K562 (cell line): ENCODE data around the gene ZC3H18. TPM values are rescaled to one million over a fixed set of nuclear protein-coding genes. Genes with fewer than 3 reads are reported as not detected.

Experiments used
- CREBBP ChIP-seq: IDR thresholded peaks from one replicate; pipeline ENCODE4 v1.6.1; 2012; ENCODE audit warnings: low read depth, mild to moderate bottlenecking, control low read depth, inconsistent platforms, low read length
- E2F8 ChIP-seq: fragments of 450-650 bp; IDR thresholded peaks from 2 replicates; pipeline ENCODE4 v1.7.1; 2018; ENCODE audit warnings: mild to moderate bottlenecking, low read depth; ENCODE audit not compliant: partially characterized antibody
- HMG20B ChIP-seq: fragments of 250-450 bp; sonication (Bioruptor Pico); IDR thresholded peaks from 2 replicates; pipeline ENCODE4 v1.5.0; 2021; ENCODE audit warnings: mild to moderate bottlenecking
- MCM5 ChIP-seq: fragments of 450-650 bp; IDR thresholded peaks from 2 replicates; pipeline ENCODE4 v1.6.1; 2016; ENCODE audit warnings: low read depth
- NFE2L1 ChIP-seq: fragments of 450-650 bp; IDR thresholded peaks from 2 replicates; pipeline ENCODE4 v1.6.1; 2016; ENCODE audit warnings: missing genetic modification characterization, low read depth, mild to moderate bottlenecking, missing compliant biosample characterization, moderate library complexity, borderline replicate concordance
- PRPF4 ChIP-seq: fragments of 200-400 bp; formaldehyde crosslinking; IDR thresholded peaks from one replicate; pipeline ENCODE4 v1.6.1; 2017; ENCODE audit warnings: low read length, low read depth, mild to moderate bottlenecking; ENCODE audit not compliant: insufficient read depth, poor library complexity, severe bottlenecking
- PTRF ChIP-seq: fragments of 450-650 bp; IDR thresholded peaks from 2 replicates; pipeline ENCODE4 v1.6.1; 2016; ENCODE audit warnings: mild to moderate bottlenecking, missing genetic modification characterization, missing compliant biosample characterization
- TFE3 ChIP-seq: fragments of 450-650 bp; formaldehyde crosslinking; IDR thresholded peaks from 2 replicates; pipeline ENCODE4 v1.4.0; 2020; ENCODE audit warnings: mild to moderate bottlenecking, mixed read lengths
- ZC3H8 ChIP-seq: fragments of 450-650 bp; IDR thresholded peaks from 2 replicates; pipeline ENCODE4 v1.6.1; 2017
- ZNF140 ChIP-seq: fragments of 250-450 bp; sonication (Bioruptor Pico); IDR thresholded peaks from 2 replicates; pipeline ENCODE4 v1.8.0; 2021; ENCODE audit warnings: moderate library complexity, mild to moderate bottlenecking, inconsistent platforms
- ZNF253 ChIP-seq: fragments of 250-450 bp; sonication (Bioruptor Pico); conservative IDR thresholded peaks from 2 replicates; pipeline ENCODE4 v1.6.1; 2021; ENCODE audit warnings: mild to moderate bottlenecking
- ZNF644 ChIP-seq: fragments of 200-800 bp; sonication (Bioruptor generic); IDR thresholded peaks from 2 replicates; pipeline ENCODE4 v1.6.1; 2016; ENCODE audit warnings: low read depth, missing genetic modification characterization, missing compliant biosample characterization
- ZNF79 ChIP-seq: fragments of 250-450 bp; sonication (Bioruptor Pico); IDR thresholded peaks from 2 replicates; pipeline ENCODE4 v1.4.0; 2020; ENCODE audit warnings: low read depth, mild to moderate bottlenecking, moderate library complexity
- polyA plus RNA-seq, 8 experiments: library from polyadenylated mRNA; depleted of rRNA in 4 of 8; stranded (reverse) in 5 of 8; unstranded in 3 of 8; fragments of >200 nt; fragmentation: Nextera tagmentation in 2 of 8; fragmentation: Illumina TruSeq in 1 of 8; extraction: Ambion mirVana in 2 of 8; extraction: Trizol in 1 of 8; gene quantifications; 2 replicates each; pipeline versions ENCODE4 v1.2.1 to v1.2.3, GENCODE V29; 2011 to 2014; ENCODE audit warnings: inconsistent platforms in 1 of 8, missing spikeins in 1 of 8
- total RNA-seq, 7 experiments: library from RNA; depleted of rRNA in 6 of 7; stranded (reverse); fragments of >200 nt in 6 of 7; fragmentation: Illumina TruSeq in 2 of 7; extraction: Trizol in 2 of 7; gene quantifications; 2 replicates each; pipeline versions ENCODE4 v1.2.1 to v1.2.3, GENCODE V29; 2011 to 2021; ENCODE audit warnings: low replicate concordance in 1 of 7
- TF ChIP-seq, protein P1 (sequence below), 2 experiments: fragments of 450-650 bp in 1 of 2; sonication (generic) in 1 of 2; formaldehyde crosslinking in 1 of 2; IDR thresholded peaks; 2 replicates each; pipeline versions ENCODE4 v1.7.1 to v1.9.0; 2016 to 2022; ENCODE audit warnings: inconsistent platforms in 1 of 2, mild to moderate bottlenecking in 1 of 2, missing genetic modification reagents in 1 of 2

The ZC3H18 gene
- total and polyA plus RNA-seq, 9 of the 15 experiments (the other 6 are each of a cell fraction or from before 2014, with no cell fraction given), result 1.7 to 88.7 (median 26.9) TPM

DNA sequence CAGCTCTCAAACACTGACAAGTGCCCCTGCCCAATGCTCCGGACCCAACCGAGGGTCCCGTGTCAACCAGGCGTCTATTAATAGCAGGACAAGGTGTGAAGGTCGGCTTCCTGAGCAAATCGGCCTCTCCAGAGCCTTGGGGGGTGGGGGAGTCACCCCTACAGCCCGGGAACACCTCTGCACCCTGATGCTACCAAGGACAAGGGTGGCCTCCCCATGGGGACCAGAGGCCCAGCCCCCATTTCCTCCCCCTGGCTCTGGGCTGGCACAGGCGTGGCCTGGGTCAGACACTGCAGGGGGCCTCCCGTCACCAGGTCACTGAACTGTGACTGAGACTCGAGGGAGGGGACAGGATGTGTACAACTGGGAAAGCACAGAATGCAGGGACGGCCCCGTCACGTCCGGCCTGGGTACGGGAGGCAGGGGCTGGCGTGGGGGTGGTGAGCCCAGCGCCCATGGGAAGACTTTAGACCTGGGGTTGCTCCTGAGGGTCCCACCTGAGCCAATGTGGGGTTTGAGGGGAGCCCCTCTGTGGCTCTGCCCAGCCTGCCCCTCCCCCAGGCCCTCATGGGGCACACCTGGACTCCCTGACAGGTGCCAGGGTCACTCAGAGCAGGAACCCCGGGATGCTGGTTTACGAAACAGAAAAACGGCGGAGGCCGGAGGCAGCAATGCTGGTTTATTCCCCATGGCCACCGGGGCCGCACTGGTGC is 81.2 kb downstream of the ZC3H18 start (continued):
- TF ChIP-seq E2F8 (no peak), ZNF79 (CRISPR knock-in tag) (no peak), PRPF4 (no peak), ZNF253 (no peak), PTRF (tag) (no peak), HMG20B (CRISPR knock-in tag) (no peak), NFE2L1 (tag) (no peak), CREBBP (no peak), ZC3H8 (0 out of 2 replicates have a peak, but pooled peaks have one; percentile 23), ZNF140 (CRISPR knock-in tag) (no peak), MCM5 (no peak), TFE3 (CRISPR knock-in tag) (no peak), ZNF644 (no peak)
- TF ChIP-seq, protein P1, sequence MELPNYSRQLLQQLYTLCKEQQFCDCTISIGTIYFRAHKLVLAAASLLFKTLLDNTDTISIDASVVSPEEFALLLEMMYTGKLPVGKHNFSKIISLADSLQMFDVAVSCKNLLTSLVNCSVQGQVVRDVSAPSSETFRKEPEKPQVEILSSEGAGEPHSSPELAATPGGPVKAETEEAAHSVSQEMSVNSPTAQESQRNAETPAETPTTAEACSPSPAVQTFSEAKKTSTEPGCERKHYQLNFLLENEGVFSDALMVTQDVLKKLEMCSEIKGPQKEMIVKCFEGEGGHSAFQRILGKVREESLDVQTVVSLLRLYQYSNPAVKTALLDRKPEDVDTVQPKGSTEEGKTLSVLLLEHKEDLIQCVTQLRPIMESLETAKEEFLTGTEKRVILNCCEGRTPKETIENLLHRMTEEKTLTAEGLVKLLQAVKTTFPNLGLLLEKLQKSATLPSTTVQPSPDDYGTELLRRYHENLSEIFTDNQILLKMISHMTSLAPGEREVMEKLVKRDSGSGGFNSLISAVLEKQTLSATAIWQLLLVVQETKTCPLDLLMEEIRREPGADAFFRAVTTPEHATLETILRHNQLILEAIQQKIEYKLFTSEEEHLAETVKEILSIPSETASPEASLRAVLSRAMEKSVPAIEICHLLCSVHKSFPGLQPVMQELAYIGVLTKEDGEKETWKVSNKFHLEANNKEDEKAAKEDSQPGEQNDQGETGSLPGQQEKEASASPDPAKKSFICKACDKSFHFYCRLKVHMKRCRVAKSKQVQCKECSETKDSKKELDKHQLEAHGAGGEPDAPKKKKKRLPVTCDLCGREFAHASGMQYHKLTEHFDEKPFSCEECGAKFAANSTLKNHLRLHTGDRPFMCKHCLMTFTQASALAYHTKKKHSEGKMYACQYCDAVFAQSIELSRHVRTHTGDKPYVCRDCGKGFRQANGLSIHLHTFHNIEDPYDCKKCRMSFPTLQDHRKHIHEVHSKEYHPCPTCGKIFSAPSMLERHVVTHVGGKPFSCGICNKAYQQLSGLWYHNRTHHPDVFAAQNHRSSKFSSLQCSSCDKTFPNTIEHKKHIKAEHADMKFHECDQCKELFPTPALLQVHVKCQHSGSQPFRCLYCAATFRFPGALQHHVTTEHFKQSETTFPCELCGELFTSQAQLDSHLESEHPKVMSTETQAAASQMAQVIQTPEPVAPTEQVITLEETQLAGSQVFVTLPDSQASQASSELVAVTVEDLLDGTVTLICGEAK (IDR thresholded peaks at IDR 0.05), result peak; percentile 89
- TF ChIP-seq, protein P1 (CRISPR knock-in tag; IDR thresholded peaks at IDR 0.05), result no peak
